Astrocyte (in vitro differentiated cells and primary cell): ENCODE results near the gene SLC6A5. TPM values are rescaled to one million over a fixed set of nuclear protein-coding genes. Genes with fewer than 3 reads are reported as not detected.
A peak's percentile ranks its signal among the peaks of the same experiment; 100 is the strongest.

Experiments
- DNase-seq: peaks from one replicate; pipeline ENCODE4 v3.0.0-alpha.2; 2010; ENCODE audit warnings: low read depth
- FAIRE-seq: peaks from 2 replicates; lab custom pipeline; 2011; peaks lifted over from hg19 to GRCh38; lab: Jason Lieb, UNC
- H2AFZ ChIP-seq: 2 replicates; pipeline ENCODE4 v1.6.0; 2012; ENCODE audit warnings: low read depth, low read length, inconsistent platforms
- H3K27ac ChIP-seq: 2 replicates; pipeline ENCODE4 v1.5.1; 2011; ENCODE audit warnings: low read depth, low read length, inconsistent platforms
- H3K27me3 ChIP-seq: 2 replicates; pipeline ENCODE4 v1.6.0; 2011; ENCODE audit warnings: low read length, inconsistent platforms; ENCODE audit not compliant: insufficient read depth
- H3K36me3 ChIP-seq: 2 replicates; pipeline ENCODE4 v1.5.1; 2011; ENCODE audit warnings: low read length, inconsistent platforms; ENCODE audit not compliant: insufficient read depth
- H3K4me1 ChIP-seq: 2 replicates; pipeline ENCODE4 v1.5.1; 2011; ENCODE audit warnings: low read length, inconsistent platforms; ENCODE audit not compliant: insufficient read depth
- H3K4me2 ChIP-seq: 2 replicates; pipeline ENCODE4 v1.6.0; 2012; ENCODE audit warnings: low read length, inconsistent platforms
- H3K4me3 ChIP-seq: 2 replicates; pipeline ENCODE4 v1.5.1; 2011; ENCODE audit warnings: low read depth, mild to moderate bottlenecking, low read length, inconsistent platforms; ENCODE audit not compliant: insufficient read depth
- H3K79me2 ChIP-seq: 2 replicates; pipeline ENCODE4 v1.6.0; 2012; ENCODE audit warnings: mild to moderate bottlenecking, low read length, inconsistent platforms; ENCODE audit not compliant: insufficient read depth
- H3K9ac ChIP-seq: 2 replicates; pipeline ENCODE4 v1.6.0; 2012; ENCODE audit warnings: mild to moderate bottlenecking, low read length, inconsistent platforms
- H3K9me3 ChIP-seq: 2 replicates; pipeline ENCODE4 v1.5.1; 2012; ENCODE audit warnings: low read depth, mild to moderate bottlenecking, low read length, inconsistent platforms; ENCODE audit not compliant: insufficient read depth
- H4K20me1 ChIP-seq: 2 replicates; pipeline ENCODE4 v1.6.0; 2012; ENCODE audit warnings: low read length, inconsistent platforms; ENCODE audit not compliant: insufficient read depth
- H3K27ac Mint-ChIP-seq: one replicate; pipeline ENCODE4 v1.8.0; 2021; ENCODE audit warnings: mild to moderate bottlenecking, mixed read lengths; ENCODE audit not compliant: unreplicated experiment
- H3K27me3 Mint-ChIP-seq: one replicate; pipeline ENCODE4 v1.8.0; 2021; ENCODE audit warnings: low read depth, mixed read lengths; ENCODE audit not compliant: unreplicated experiment
- H3K36me3 Mint-ChIP-seq: one replicate; pipeline ENCODE4 v1.8.0; 2021; ENCODE audit warnings: low read depth, mixed read lengths; ENCODE audit not compliant: unreplicated experiment
- H3K4me1 Mint-ChIP-seq: one replicate; pipeline ENCODE4 v1.8.0; 2021; ENCODE audit warnings: low read depth, mixed read lengths; ENCODE audit not compliant: unreplicated experiment
- H3K4me3 Mint-ChIP-seq: one replicate; pipeline ENCODE4 v1.8.0; 2021; ENCODE audit warnings: mild to moderate bottlenecking, moderate library complexity, mixed read lengths; ENCODE audit not compliant: unreplicated experiment
- H3K9me3 Mint-ChIP-seq: one replicate; pipeline ENCODE4 v1.8.0; 2021; ENCODE audit warnings: mild to moderate bottlenecking, mixed read lengths; ENCODE audit not compliant: unreplicated experiment
- EZH2 ChIP-seq: IDR thresholded peaks from 2 replicates; pipeline ENCODE4 v1.6.1; 2012; ENCODE audit warnings: mild to moderate bottlenecking, low read length, inconsistent platforms; ENCODE audit not compliant: insufficient read depth
- total RNA-seq: library from RNA; stranded (reverse); gene quantifications from 2 replicates; pipeline ENCODE4 v1.2.1, GENCODE V29; 2021
- TF ChIP-seq, protein P1 (sequence below): IDR thresholded peaks from 2 replicates; pipeline ENCODE4 v1.5.1; 2011; ENCODE audit warnings: low read depth, mild to moderate bottlenecking, inconsistent platforms, low read length, moderate library complexity; ENCODE audit not compliant: insufficient read depth

The SLC6A5 gene
- total RNA-seq, 1 donor from 2014 or later: not detected

DNA sequence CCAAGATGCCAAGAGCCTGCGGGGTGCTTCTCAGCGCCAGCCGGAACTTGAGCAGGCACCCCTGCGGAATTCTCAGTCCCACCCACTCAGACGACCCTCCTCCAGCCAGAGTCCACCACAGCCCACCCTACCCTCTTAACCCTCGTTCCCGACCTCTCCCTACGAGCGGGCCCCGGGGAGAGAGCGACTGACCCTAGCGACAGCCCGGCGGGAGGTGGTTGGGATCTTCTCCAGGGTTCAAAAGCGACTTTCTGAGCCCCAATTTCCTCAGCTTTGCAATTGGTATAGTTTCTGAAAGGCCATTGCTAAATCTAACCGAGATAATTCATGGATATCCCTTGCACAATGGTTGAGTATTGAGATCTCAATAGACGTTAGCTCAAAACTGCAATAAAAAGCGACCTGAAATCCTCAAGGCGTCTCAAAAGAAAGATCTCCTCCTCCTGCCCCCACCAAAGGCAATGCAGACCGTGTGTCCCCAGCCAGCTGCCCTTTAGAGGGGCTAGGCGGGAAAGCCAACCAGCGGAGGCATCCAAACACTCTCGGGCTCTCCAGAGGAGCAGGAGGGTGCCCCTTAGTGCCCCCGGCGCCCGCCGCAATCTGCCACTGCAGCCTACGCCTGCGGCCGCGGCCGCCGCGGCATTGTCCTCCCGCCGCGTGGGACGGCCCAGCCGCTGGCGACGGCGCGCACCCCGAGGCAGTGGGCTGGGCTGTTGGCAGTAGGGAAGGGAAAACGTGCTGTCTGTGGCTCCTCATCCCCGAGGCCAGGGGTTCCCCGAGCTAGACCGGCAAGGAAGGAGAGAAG, 1.5 kb upstream of the SLC6A5 start:
- Histone ChIP-seq H4K20me1 (no peaks in the 10 kb centered on the region), H3K4me1 (no peaks in the 10 kb centered on the region), H3K36me3 (no peaks in the 10 kb centered on the region), H3K79me2 (no peaks in the 10 kb centered on the region), H3K9ac (no peak overlapping the region), H3K27ac (no peak overlapping the region), H2AFZ (no peak overlapping the region), H3K4me3 (no peak overlapping the region), H3K4me2 (no peak overlapping the region), H3K27me3 (peaks cover 71% of the 10 kb centered on the region), H3K9me3 (peaks cover 8% of the 10 kb centered on the region)
- Mint-ChIP-seq H3K4me3 (no peak overlapping the region), H3K36me3 (no peaks in the 10 kb centered on the region), H3K4me1 (peaks cover 5% of the 10 kb centered on the region), H3K9me3 (peaks cover 7% of the 10 kb centered on the region), H3K27ac (no peak overlapping the region), H3K27me3 (peaks cover 82% of the 10 kb centered on the region)
- DNase-seq (no peak), FAIRE-seq (no peak)
- TF ChIP-seq, protein P1, sequence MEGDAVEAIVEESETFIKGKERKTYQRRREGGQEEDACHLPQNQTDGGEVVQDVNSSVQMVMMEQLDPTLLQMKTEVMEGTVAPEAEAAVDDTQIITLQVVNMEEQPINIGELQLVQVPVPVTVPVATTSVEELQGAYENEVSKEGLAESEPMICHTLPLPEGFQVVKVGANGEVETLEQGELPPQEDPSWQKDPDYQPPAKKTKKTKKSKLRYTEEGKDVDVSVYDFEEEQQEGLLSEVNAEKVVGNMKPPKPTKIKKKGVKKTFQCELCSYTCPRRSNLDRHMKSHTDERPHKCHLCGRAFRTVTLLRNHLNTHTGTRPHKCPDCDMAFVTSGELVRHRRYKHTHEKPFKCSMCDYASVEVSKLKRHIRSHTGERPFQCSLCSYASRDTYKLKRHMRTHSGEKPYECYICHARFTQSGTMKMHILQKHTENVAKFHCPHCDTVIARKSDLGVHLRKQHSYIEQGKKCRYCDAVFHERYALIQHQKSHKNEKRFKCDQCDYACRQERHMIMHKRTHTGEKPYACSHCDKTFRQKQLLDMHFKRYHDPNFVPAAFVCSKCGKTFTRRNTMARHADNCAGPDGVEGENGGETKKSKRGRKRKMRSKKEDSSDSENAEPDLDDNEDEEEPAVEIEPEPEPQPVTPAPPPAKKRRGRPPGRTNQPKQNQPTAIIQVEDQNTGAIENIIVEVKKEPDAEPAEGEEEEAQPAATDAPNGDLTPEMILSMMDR: no peak
- TF ChIP-seq EZH2: peak; percentile 25

DNA sequence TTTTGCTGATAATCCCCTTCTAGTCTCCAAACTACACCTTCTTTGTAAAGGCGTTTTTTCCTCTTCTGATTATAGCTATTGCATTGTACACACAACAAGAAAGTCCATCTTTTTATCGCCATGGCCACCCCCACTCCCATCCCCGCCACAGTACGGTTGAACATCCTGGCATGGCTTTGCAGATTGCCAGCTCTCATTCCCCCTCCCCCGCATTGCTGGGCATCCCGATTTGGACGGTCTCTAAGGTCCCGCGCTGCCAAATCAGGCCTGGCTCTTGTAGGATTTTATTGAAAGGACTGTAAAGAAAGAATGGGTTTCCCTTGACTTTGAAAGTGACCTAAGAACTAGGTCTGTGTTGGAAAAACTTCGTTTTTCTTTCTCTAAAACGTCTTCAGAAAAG, 916 bp upstream of the SLC6A5 start:
- Mint-ChIP-seq H3K27me3 (peaks cover 82% of the 10 kb centered on the region), H3K36me3 (no peaks in the 10 kb centered on the region), H3K4me3 (no peak overlapping the region), H3K9me3 (peaks cover 7% of the 10 kb centered on the region), H3K4me1 (peaks cover 5% of the 10 kb centered on the region), H3K27ac (no peak overlapping the region)
- H3K4me2 ChIP-seq: no peak overlapping the region
- DNase-seq (no peak), FAIRE-seq (no peak)
- no peaks in the 10 kb centered on the region for H3K4me1 ChIP-seq
- peaks cover 77% of the 10 kb centered on the region for H3K27me3 ChIP-seq
- H3K9ac ChIP-seq: no peak overlapping the region
- no peaks in the 10 kb centered on the region for H3K79me2 ChIP-seq
- H3K27ac ChIP-seq: no peak overlapping the region
- TF ChIP-seq, protein P1: no peak
- no peak for TF ChIP-seq EZH2
- H2AFZ ChIP-seq: no peak overlapping the region
- no peaks in the 10 kb centered on the region for H3K36me3 ChIP-seq
- H3K4me3 ChIP-seq: no peak overlapping the region
- H4K20me1 ChIP-seq: no peaks in the 10 kb centered on the region
- H3K9me3 ChIP-seq: peaks cover 8% of the 10 kb centered on the region

DNA sequence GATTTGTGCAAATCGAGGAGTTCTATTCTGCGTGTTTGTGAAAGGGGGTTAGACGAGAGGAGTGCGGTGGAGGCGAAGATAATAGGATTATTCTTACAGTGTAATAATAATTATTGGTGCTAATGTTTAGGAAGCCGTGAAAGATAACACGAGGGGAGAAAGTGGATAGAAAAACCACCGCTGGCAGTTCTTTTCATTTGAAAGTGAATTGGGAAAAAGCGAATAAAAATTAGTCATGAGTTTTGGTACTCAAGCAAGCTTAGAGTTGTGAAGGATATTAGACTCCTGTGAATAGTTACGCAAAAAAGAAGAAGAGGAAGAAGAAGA, 575 bp downstream of the SLC6A5 start:
- Histone ChIP-seq H3K27ac (no peak overlapping the region), H3K4me3 (no peak overlapping the region), H3K79me2 (no peaks in the 10 kb centered on the region), H3K27me3 (peaks cover 86% of the 10 kb centered on the region), H4K20me1 (no peaks in the 10 kb centered on the region), H2AFZ (no peak overlapping the region), H3K4me1 (no peaks in the 10 kb centered on the region), H3K9ac (no peak overlapping the region), H3K9me3 (peaks cover 6% of the 10 kb centered on the region), H3K4me2 (no peak overlapping the region), H3K36me3 (no peaks in the 10 kb centered on the region)
- TF ChIP-seq, protein P1: no peak
- TF ChIP-seq EZH2: no peak
- Mint-ChIP-seq H3K27ac (no peak overlapping the region), H3K4me3 (no peak overlapping the region), H3K27me3 (peaks cover 86% of the 10 kb centered on the region), H3K36me3 (no peaks in the 10 kb centered on the region), H3K4me1 (peaks cover 2% of the 10 kb centered on the region), H3K9me3 (peaks cover 7% of the 10 kb centered on the region)
- DNase-seq (no peak), FAIRE-seq (no peak)
